Neural crest cell (in vitro differentiated cells): ENCODE data around the gene BTNL9. TPM values are rescaled to one million over a fixed set of nuclear protein-coding genes. Genes with fewer than 3 reads are reported as not detected.

Source experiments
- DNase-seq: peaks from one replicate; pipeline ENCODE4 v3.0.0; 2021; ENCODE audit warnings: low read depth, mixed read lengths, low spot score
- H3K27ac Mint-ChIP-seq: one replicate; pipeline ENCODE4 v1.8.0; 2021; ENCODE audit warnings: mild to moderate bottlenecking, mixed read lengths; ENCODE audit not compliant: unreplicated experiment
- H3K27me3 Mint-ChIP-seq: 2 replicates; pipeline ENCODE4 v1.8.0; 2021; ENCODE audit warnings: low read depth, mild to moderate bottlenecking, mixed read lengths
- H3K36me3 Mint-ChIP-seq: 2 replicates; pipeline ENCODE4 v1.8.0; 2021; ENCODE audit warnings: low read depth, mild to moderate bottlenecking, mixed read lengths
- H3K4me1 Mint-ChIP-seq: 2 replicates; pipeline ENCODE4 v1.8.0; 2021; ENCODE audit warnings: mixed read lengths
- H3K4me3 Mint-ChIP-seq: one replicate; pipeline ENCODE4 v1.8.0; 2021; ENCODE audit warnings: mild to moderate bottlenecking, mixed read lengths
- H3K9me3 Mint-ChIP-seq: 2 replicates; pipeline ENCODE4 v1.8.0; 2021; ENCODE audit warnings: mixed read lengths
- total RNA-seq: library from RNA; stranded (reverse); gene quantifications from 2 replicates; pipeline ENCODE4 v1.2.1, GENCODE V29; 2021
- TF ChIP-seq, protein P1 (sequence below): fragments of 200-600 bp; sonication (generic); conservative IDR thresholded peaks from 2 replicates; pipeline ENCODE4 v1.5.0; 2021; ENCODE audit warnings: antibody characterized with exemption, mild to moderate bottlenecking

Gene BTNL9
- total RNA-seq, 1 donor from 2014 or later: not detected

DNA sequence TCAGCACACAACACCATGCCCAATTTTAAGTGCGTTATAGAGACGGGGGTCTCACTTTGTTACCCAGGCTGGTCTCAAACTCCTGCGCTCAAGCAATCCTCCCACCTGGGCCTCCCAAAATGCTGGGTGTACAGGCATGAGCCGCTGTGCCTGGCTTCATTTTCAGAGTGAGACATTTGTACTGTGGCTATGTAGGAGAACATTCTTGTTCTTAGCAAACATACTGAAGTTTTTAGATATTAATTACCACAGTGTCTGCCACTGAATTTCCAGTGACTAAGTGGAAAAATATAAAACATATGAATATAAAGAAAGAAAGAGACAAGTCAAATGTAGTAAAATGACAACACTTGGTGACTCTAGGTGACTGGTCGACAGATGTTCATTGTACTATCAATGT, 20.9 kb downstream of the BTNL9 start:
- DNase-seq: no peak
- H3K27me3 Mint-ChIP-seq: peaks cover 94% of the 10 kb centered on the region
- TF ChIP-seq, protein P1, sequence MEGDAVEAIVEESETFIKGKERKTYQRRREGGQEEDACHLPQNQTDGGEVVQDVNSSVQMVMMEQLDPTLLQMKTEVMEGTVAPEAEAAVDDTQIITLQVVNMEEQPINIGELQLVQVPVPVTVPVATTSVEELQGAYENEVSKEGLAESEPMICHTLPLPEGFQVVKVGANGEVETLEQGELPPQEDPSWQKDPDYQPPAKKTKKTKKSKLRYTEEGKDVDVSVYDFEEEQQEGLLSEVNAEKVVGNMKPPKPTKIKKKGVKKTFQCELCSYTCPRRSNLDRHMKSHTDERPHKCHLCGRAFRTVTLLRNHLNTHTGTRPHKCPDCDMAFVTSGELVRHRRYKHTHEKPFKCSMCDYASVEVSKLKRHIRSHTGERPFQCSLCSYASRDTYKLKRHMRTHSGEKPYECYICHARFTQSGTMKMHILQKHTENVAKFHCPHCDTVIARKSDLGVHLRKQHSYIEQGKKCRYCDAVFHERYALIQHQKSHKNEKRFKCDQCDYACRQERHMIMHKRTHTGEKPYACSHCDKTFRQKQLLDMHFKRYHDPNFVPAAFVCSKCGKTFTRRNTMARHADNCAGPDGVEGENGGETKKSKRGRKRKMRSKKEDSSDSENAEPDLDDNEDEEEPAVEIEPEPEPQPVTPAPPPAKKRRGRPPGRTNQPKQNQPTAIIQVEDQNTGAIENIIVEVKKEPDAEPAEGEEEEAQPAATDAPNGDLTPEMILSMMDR: no peak
- no peak overlapping the region for H3K27ac Mint-ChIP-seq
- no peaks in the 10 kb centered on the region for H3K4me1 Mint-ChIP-seq
- no peak overlapping the region for H3K4me3 Mint-ChIP-seq
- no peaks in the 10 kb centered on the region for H3K9me3 Mint-ChIP-seq
- H3K36me3 Mint-ChIP-seq: peaks cover 4% of the 10 kb centered on the region

DNA sequence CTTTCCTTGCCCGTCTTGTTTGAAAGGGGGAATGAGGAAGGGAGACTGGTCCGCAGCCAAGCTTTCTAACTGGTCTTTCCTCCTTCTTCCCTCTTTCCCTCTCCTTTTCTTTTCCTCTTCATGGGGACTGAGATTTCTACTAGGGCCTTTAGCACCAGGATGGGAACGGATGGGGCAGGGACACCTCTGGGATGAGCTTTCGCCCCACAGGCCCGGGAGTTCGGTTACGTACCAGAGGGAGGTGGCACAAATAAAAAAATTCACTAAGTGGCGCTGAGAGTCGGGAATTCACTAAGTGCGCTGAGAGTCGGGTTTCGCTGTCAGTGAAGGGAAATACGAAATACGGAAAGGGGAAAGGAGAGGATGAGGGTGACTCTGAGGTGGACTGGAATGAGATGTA, 21.6 kb downstream of the BTNL9 start:
- Mint-ChIP-seq H3K4me3 (no peak overlapping the region), H3K9me3 (no peaks in the 10 kb centered on the region), H3K4me1 (no peaks in the 10 kb centered on the region), H3K27ac (no peak overlapping the region), H3K27me3 (peaks cover 94% of the 10 kb centered on the region), H3K36me3 (peaks cover 4% of the 10 kb centered on the region)
- TF ChIP-seq, protein P1: no peak
- DNase-seq: no peak

DNA sequence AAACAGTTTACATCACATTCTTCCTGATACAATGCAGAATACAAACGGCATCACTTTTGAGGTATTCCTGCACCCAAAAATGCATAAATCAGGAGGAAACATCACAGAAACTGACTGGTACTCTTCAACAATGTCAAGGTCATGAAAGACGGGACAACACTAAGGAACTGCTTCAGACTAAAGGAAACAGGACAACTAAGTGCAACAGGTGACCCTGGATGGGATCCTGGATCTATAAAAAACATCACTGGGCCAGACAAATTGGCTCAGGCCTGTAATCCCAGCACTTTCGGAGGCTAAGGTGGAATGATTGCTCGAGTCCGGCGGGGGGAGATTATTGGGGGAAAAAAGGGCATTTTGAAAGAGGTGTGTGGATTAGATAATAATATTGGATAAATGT, 22.6 kb downstream of the BTNL9 start:
- H3K4me3 Mint-ChIP-seq: no peak overlapping the region
- TF ChIP-seq, protein P1: no peak

DNA sequence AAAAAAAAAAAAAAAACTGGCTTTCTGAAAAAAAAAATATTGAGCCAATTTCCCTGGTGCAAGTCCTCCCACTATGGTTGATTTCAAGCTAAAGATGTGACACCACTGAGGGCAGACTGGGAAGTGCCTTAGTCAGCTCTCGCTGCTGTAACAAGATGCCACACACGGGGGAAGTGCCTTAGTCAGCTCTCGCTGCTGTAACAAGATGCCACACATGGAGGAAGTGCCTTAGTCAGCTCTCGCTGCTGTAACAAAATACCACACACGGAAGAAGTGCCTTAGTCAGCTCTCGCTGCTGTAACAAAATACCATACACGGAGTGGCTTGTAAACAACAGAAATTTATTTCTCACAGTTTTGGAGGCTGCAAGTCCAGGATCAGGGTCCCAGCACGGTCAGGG, 23.4 kb downstream of the BTNL9 start:
- TF ChIP-seq, protein P1: no peak
- no peak overlapping the region for H3K4me3 Mint-ChIP-seq
- DNase-seq: no peak
- H3K36me3 Mint-ChIP-seq: peaks cover 4% of the 10 kb centered on the region
- H3K27ac Mint-ChIP-seq: no peak overlapping the region
- no peaks in the 10 kb centered on the region for H3K4me1 Mint-ChIP-seq
- H3K27me3 Mint-ChIP-seq: peaks cover 91% of the 10 kb centered on the region
- H3K9me3 Mint-ChIP-seq: no peaks in the 10 kb centered on the region

More for the DNA sequence above, 22.6 kb downstream of the BTNL9 start:
- no peaks in the 10 kb centered on the region for H3K4me1 Mint-ChIP-seq
- no peaks in the 10 kb centered on the region for H3K9me3 Mint-ChIP-seq
- peaks cover 91% of the 10 kb centered on the region for H3K27me3 Mint-ChIP-seq
- no peak for DNase-seq
- no peak overlapping the region for H3K27ac Mint-ChIP-seq
- peaks cover 4% of the 10 kb centered on the region for H3K36me3 Mint-ChIP-seq

DNA sequence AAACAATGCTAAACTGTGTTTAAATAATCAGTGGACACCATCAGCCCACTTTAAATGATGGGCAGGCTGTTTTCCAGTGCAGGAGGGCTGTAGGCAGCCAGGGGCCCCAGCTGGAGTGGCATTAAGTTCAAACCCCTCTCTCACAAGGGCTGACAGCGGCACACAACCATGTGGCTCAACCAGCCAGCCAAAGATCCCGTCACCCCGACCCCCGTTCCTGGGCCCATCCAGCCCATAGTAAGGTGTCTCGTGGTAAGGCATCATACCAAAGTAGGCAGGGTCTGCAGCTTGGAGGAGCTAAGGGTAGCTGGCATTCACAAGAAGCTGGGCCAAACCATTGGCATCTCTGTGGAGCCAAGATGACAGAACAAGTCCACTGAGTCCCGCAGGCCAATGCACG, 24.9 kb downstream of the BTNL9 start:
- H3K36me3 Mint-ChIP-seq: peaks cover 3% of the 10 kb centered on the region

More for the DNA sequence above, 24.9 kb downstream of the BTNL9 start:
- no peaks in the 10 kb centered on the region for H3K9me3 Mint-ChIP-seq
- H3K27me3 Mint-ChIP-seq: peaks cover 93% of the 10 kb centered on the region
- no peak overlapping the region for H3K27ac Mint-ChIP-seq
- no peak for DNase-seq
- no peaks in the 10 kb centered on the region for H3K4me1 Mint-ChIP-seq
- H3K4me3 Mint-ChIP-seq: no peak overlapping the region
- TF ChIP-seq, protein P1: no peak
